Trophoblast cell (in vitro differentiated cells and primary cell): ENCODE results near the gene CD300C.

Experiments used
- DNase-seq, 2 donors: peaks; one replicate each; pipeline ENCODE4 v3.0.0-alpha.2; 2016
- H2AFZ ChIP-seq: 2 replicates; pipeline ENCODE4 v1.6.1; 2013; ENCODE audit warnings: low read length, moderate library complexity, mild to moderate bottlenecking; ENCODE audit not compliant: insufficient read depth, poor library complexity
- H2AK5ac ChIP-seq: 2 replicates; pipeline ENCODE4 v1.6.1; 2013; ENCODE audit warnings: mild to moderate bottlenecking, low read length
- H2BK120ac ChIP-seq: 2 replicates; pipeline ENCODE4 v1.6.1; 2013; ENCODE audit warnings: low read length, mild to moderate bottlenecking, moderate library complexity; ENCODE audit not compliant: insufficient read depth, poor library complexity
- H2BK12ac ChIP-seq: 2 replicates; pipeline ENCODE4 v1.6.1; 2013; ENCODE audit warnings: mild to moderate bottlenecking, low read length, moderate library complexity
- H2BK5ac ChIP-seq: 2 replicates; pipeline ENCODE4 v1.6.1; 2013; ENCODE audit warnings: low read length, low read depth, moderate library complexity, mild to moderate bottlenecking; ENCODE audit not compliant: poor library complexity
- H3K14ac ChIP-seq: 2 replicates; pipeline ENCODE4 v1.6.1; 2013; ENCODE audit warnings: mild to moderate bottlenecking, low read length
- H3K18ac ChIP-seq: 2 replicates; pipeline ENCODE4 v1.6.1; 2013; ENCODE audit warnings: mild to moderate bottlenecking, low read length
- H3K23ac ChIP-seq: 2 replicates; pipeline ENCODE4 v1.6.1; 2013; ENCODE audit warnings: low read length
- H3K27ac ChIP-seq: 2 replicates; pipeline ENCODE4 v1.5.1; 2013; ENCODE audit warnings: low read depth, mild to moderate bottlenecking, inconsistent platforms, low read length, moderate library complexity
- H3K27me3 ChIP-seq: 2 replicates; pipeline ENCODE4 v1.6.1; 2013; ENCODE audit warnings: inconsistent platforms, mild to moderate bottlenecking, low read length, moderate library complexity; ENCODE audit not compliant: insufficient read depth
- H3K36me3 ChIP-seq, 2 experiments: 1 replicate in 1 of 2; 2 replicates in 1 of 2; pipeline ENCODE4 v1.6.1; 2013; ENCODE audit warnings: low read length in 2 of 2, mild to moderate bottlenecking in 2 of 2, moderate library complexity in 1 of 2; ENCODE audit not compliant: insufficient read depth in 2 of 2, control insufficient read depth in 1 of 2
- H3K4ac ChIP-seq: 2 replicates; pipeline ENCODE4 v1.6.1; 2013; ENCODE audit warnings: low read depth, mild to moderate bottlenecking, low read length, moderate library complexity
- H3K4me1 ChIP-seq, 2 experiments: 1 replicate in 1 of 2; 2 replicates in 1 of 2; pipeline ENCODE4 v1.6.1; 2013; ENCODE audit warnings: low read length in 2 of 2, mild to moderate bottlenecking in 2 of 2, moderate library complexity in 1 of 2; ENCODE audit not compliant: insufficient read depth in 2 of 2, control insufficient read depth in 1 of 2
- H3K4me2 ChIP-seq: 2 replicates; pipeline ENCODE4 v1.6.1; 2013; ENCODE audit warnings: inconsistent platforms, mild to moderate bottlenecking, low read length, moderate library complexity
- H3K4me3 ChIP-seq: 2 replicates; pipeline ENCODE4 v1.5.1; 2013; ENCODE audit warnings: mild to moderate bottlenecking, low read depth, low read length, inconsistent platforms
- H3K79me1 ChIP-seq: one replicate; pipeline ENCODE4 v1.6.1; 2013; ENCODE audit warnings: low read length
- H3K79me2 ChIP-seq: 2 replicates; pipeline ENCODE4 v1.6.1; 2013; ENCODE audit warnings: low read length, mild to moderate bottlenecking; ENCODE audit not compliant: control insufficient read depth, insufficient read depth, poor library complexity
- H3K9ac ChIP-seq: 2 replicates; pipeline ENCODE4 v1.6.1; 2013; ENCODE audit warnings: mild to moderate bottlenecking, low read length
- H3K9me3 ChIP-seq: 2 replicates; pipeline ENCODE4 v1.6.1; 2013; ENCODE audit warnings: low read depth, mild to moderate bottlenecking, control low read depth, inconsistent platforms, low read length; ENCODE audit not compliant: insufficient read depth
- H4K12ac ChIP-seq: 2 replicates; pipeline ENCODE4 v1.6.1; 2013; ENCODE audit warnings: low read depth, mild to moderate bottlenecking, low read length, moderate library complexity
- H4K8ac ChIP-seq: 2 replicates; pipeline ENCODE4 v1.6.1; 2013; ENCODE audit warnings: low read depth, mild to moderate bottlenecking, low read length, moderate library complexity
- H4K91ac ChIP-seq: one replicate; pipeline ENCODE4 v1.6.1; 2013; ENCODE audit warnings: low read depth, mild to moderate bottlenecking, low read length, moderate library complexity
- WGBS: extraction: QIAGEN DNeasy Blood & Tissue Kit; methylation state at CpG from one replicate; pipeline ENCODE4 v1.1.7; 2013; ENCODE audit warnings: missing lambda C conversion rate; ENCODE audit not compliant: insufficient read length, insufficient coverage; ENCODE audit errors: extremely low coverage; 5-methylcytosine and 5-hydroxymethylcytosine counted together

The CD300C gene

DNA sequence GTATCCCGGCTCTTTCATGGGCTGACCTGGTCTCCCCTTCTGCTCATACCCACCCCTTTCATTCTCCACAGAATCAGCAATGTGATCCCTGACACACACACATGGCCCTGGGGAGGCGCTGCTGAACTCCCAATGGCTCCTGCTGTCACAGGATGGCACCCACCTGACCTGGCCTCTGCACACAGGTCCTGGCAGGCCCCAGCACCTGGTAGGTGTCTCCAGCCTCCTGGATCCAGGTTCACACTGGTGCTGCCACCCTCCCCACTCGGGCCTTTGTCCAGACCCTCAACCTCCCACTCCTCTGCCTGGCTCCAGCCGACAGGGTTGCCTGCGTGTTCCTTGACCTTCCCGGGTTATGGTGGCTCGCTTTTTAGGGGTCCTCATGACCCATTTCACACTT, 1.3 kb upstream of the CD300C start:
- no peaks in the 10 kb centered on the region for H3K9me3 ChIP-seq
- no peak overlapping the region for H3K9ac ChIP-seq
- no peak overlapping the region for H3K27ac ChIP-seq
- H2AFZ ChIP-seq: no peak overlapping the region
- H3K27me3 ChIP-seq: no peaks in the 10 kb centered on the region
- H3K18ac ChIP-seq: no peak overlapping the region
- no peaks in the 10 kb centered on the region for H3K79me2 ChIP-seq
- no peaks in the 10 kb centered on the region for H3K79me1 ChIP-seq
- H4K12ac ChIP-seq: no peak overlapping the region
- no peak overlapping the region for H3K4me3 ChIP-seq
- H3K23ac ChIP-seq: no peak overlapping the region
- no CpG with 5 or more reads among the region's 7 CpGs for WGBS
- H2BK120ac ChIP-seq: no peak overlapping the region
- no peak overlapping the region for H3K14ac ChIP-seq
- H2AK5ac ChIP-seq: no peak overlapping the region
- no peak overlapping the region for H4K91ac ChIP-seq
- no peak overlapping the region for H3K4ac ChIP-seq
- no peaks in the 10 kb centered on the region for H3K36me3 ChIP-seq
- H2BK12ac ChIP-seq: no peak overlapping the region
- H3K4me2 ChIP-seq: no peak overlapping the region
- H2BK5ac ChIP-seq: no peak overlapping the region
- no peak for DNase-seq
- H3K4me1 ChIP-seq: no peaks in the 10 kb centered on the region
- H4K8ac ChIP-seq: no peak overlapping the region

DNA sequence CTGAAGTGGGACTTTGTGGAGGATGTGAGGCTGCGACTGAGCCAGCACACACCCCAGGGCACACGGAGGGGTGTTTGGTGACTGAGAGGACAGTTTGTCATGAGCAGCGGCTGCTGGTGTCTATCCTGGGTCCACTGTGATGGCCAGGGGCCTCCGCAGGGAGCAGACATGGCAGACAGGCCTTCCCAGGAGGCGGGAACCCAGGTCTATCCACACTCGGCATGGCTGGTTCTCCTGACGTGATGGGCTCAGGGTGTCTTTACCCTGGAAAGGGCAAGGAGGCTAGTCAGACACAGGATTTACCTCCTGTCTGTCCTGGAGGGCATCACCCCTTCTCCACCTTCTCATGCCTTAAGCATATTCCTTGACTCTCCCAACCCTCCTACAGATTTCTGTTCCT, 671 bp upstream of the CD300C start:
- H3K4me1 ChIP-seq: no peaks in the 10 kb centered on the region
- WGBS: no CpG with 5 or more reads among the region's 7 CpGs

DNA sequence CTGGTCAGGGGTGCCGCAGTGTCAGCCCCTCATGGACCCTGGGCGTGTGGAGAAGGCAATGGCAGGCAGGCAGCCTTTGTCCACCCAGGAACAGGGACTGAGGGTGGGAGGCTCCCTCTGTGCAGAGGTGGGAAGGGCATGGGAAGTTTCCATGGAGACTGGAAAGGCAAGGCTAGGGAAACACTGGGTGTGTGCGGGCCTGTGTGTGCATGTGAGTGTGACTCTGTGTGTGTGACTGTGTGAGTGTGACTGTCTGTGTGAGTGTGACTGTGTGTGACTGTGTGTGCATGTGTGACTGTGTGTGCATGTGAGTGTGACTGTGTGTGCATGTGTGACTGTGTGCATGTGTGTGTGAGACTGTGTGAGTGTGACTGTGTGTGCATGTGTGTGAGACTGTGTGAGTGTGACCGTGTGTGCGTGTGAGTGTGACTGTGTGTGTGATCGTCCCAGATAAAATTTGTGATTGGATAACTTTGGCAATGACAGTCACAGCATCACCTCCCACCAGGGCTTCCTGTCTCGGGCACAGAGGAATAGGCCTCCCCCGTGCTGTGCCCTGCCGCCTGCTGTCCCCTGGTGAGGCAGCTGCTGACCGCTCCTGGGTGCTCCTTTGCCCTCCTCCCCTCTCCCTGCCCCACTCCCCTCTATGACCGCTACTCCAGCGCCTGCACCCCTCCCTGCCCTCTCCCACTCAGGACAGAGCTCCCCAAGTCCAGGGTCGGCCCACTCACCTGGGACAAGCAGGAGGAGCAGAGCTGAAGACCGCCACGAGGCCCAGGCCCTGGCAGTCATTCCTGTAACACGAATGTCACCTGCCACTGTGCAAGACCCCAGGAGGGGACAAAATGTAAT, 698 bp downstream of the CD300C start:
- no peak overlapping the region for H3K4ac ChIP-seq
- H3K4me2 ChIP-seq: no peak overlapping the region
- no peak for DNase-seq
- no CpG with 5 or more reads among the region's 16 CpGs for WGBS
- no peaks in the 10 kb centered on the region for H3K27me3 ChIP-seq
- no peak overlapping the region for H4K91ac ChIP-seq
- H4K12ac ChIP-seq: no peak overlapping the region
- H3K4me3 ChIP-seq: no peak overlapping the region
- H3K79me1 ChIP-seq: no peaks in the 10 kb centered on the region
- H3K14ac ChIP-seq: no peak overlapping the region
- no peak overlapping the region for H4K8ac ChIP-seq
- H2BK12ac ChIP-seq: no peak overlapping the region
- H2AK5ac ChIP-seq: no peak overlapping the region
- no peaks in the 10 kb centered on the region for H3K36me3 ChIP-seq
- no peak overlapping the region for H3K27ac ChIP-seq
- no peaks in the 10 kb centered on the region for H3K4me1 ChIP-seq
- no peak overlapping the region for H3K18ac ChIP-seq
- H3K79me2 ChIP-seq: no peaks in the 10 kb centered on the region
- H2BK5ac ChIP-seq: no peak overlapping the region
- no peak overlapping the region for H2BK120ac ChIP-seq
- no peak overlapping the region for H2AFZ ChIP-seq
- no peak overlapping the region for H3K9ac ChIP-seq
- H3K23ac ChIP-seq: no peak overlapping the region
- no peaks in the 10 kb centered on the region for H3K9me3 ChIP-seq

More for the DNA sequence above, 671 bp upstream of the CD300C start:
- no peak for DNase-seq
- no peak overlapping the region for H4K8ac ChIP-seq
- no peaks in the 10 kb centered on the region for H3K9me3 ChIP-seq
- no peak overlapping the region for H3K27ac ChIP-seq
- H4K91ac ChIP-seq: no peak overlapping the region
- no peaks in the 10 kb centered on the region for H3K79me2 ChIP-seq
- no peaks in the 10 kb centered on the region for H3K36me3 ChIP-seq
- no peak overlapping the region for H2BK12ac ChIP-seq
- no peak overlapping the region for H3K9ac ChIP-seq
- H3K4me2 ChIP-seq: no peak overlapping the region
- H3K4ac ChIP-seq: no peak overlapping the region
- no peak overlapping the region for H3K23ac ChIP-seq
- no peak overlapping the region for H3K14ac ChIP-seq
- no peak overlapping the region for H2AFZ ChIP-seq
- no peak overlapping the region for H4K12ac ChIP-seq
- H2BK5ac ChIP-seq: no peak overlapping the region
- no peaks in the 10 kb centered on the region for H3K27me3 ChIP-seq
- H3K4me3 ChIP-seq: no peak overlapping the region
- no peak overlapping the region for H2AK5ac ChIP-seq
- H3K18ac ChIP-seq: no peak overlapping the region
- no peak overlapping the region for H2BK120ac ChIP-seq
- H3K79me1 ChIP-seq: no peaks in the 10 kb centered on the region

DNA sequence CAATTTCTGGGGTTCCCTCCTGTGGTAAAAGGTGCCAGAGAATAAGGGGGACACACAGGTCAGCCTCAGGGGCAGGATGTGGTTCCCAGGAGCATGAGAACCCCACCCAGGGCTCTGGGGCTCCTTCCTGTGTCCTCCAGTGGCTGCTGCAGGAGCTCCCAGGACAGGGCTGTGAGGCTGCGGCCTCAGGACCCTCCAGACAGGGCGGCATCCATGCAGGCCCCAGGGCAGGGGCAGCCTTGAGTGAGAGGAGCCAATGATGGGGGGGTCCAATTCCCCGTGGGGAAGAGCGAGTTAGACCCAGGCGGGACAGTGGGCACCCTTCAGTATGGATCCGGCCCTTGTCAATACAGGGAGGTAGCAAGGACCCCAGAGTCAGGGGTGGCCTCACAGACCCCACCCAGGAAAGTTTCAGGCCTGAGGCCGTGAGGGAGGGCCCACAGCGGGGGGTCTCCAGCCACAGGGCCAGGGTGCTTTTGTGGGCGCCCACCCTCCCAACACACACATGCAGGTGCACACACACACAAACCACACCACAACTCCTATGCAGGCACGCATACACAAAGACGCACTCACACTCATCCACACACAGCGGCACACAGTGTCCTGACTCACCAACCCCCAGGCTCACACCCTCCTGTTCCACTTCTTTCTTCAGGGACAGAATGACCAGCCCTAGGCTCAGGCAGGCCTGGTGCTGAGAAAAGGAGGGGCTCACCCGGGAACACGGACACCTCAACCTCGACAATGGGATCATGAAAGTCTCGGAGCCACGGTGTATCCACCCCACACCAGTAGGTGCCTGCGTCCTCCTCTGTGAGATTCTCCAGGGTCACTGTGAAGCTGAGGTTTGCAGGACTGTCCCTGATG, 1.8 kb downstream of the CD300C start:
- H3K27me3 ChIP-seq: no peaks in the 10 kb centered on the region
- H2BK120ac ChIP-seq: no peak overlapping the region
- no peak overlapping the region for H3K27ac ChIP-seq
- H3K4me3 ChIP-seq: no peak overlapping the region
- H4K8ac ChIP-seq: no peak overlapping the region
- no CpG with 5 or more reads among the region's 18 CpGs for WGBS
- no peaks in the 10 kb centered on the region for H3K36me3 ChIP-seq
- no peak overlapping the region for H4K12ac ChIP-seq
- H3K9me3 ChIP-seq: no peaks in the 10 kb centered on the region
- no peak overlapping the region for H2AFZ ChIP-seq
- H3K23ac ChIP-seq: no peak overlapping the region
- H3K18ac ChIP-seq: no peak overlapping the region
- no peak overlapping the region for H3K9ac ChIP-seq
- no peak overlapping the region for H3K4me2 ChIP-seq
- no peak overlapping the region for H2AK5ac ChIP-seq
- H3K4me1 ChIP-seq: no peaks in the 10 kb centered on the region
- no peak overlapping the region for H2BK12ac ChIP-seq
- no peak overlapping the region for H3K14ac ChIP-seq
- no peak overlapping the region for H3K4ac ChIP-seq
- no peak for DNase-seq
- H3K79me1 ChIP-seq: no peaks in the 10 kb centered on the region
- H2BK5ac ChIP-seq: no peak overlapping the region
- no peak overlapping the region for H4K91ac ChIP-seq
- no peaks in the 10 kb centered on the region for H3K79me2 ChIP-seq
